ENCODE data around the gene ARIH1.

GRCh38 chr15:72536506-72536905 is 62.4 kb downstream of the ARIH1 start:
- TF ChIP-seq CTCF (conservative IDR thresholded peaks at IDR 0.05; ENCODE audit: low read depth, low read length) (no peak), EZH2 (IDR thresholded peaks at IDR 0.05; ENCODE audit: borderline replicate concordance, low read depth, low read length, poor library complexity, severe bottlenecking) (no peak)

Data from A673 (cell line).